Nephron progenitor cell (in vitro differentiated cells): ENCODE measurements around the gene LINGO1.

ENCODE experiments used
- DNase-seq: peaks from one replicate; pipeline ENCODE4 v3.0.0; 2021
- H3K27ac Mint-ChIP-seq: 2 replicates; pipeline ENCODE4 v1.8.0; 2021; ENCODE audit warnings: mild to moderate bottlenecking, moderate library complexity, mixed read lengths
- H3K27me3 Mint-ChIP-seq: 2 replicates; pipeline ENCODE4 v1.8.0; 2021; ENCODE audit warnings: mild to moderate bottlenecking, low read depth, mixed read lengths; ENCODE audit not compliant: poor library complexity
- H3K36me3 Mint-ChIP-seq: 2 replicates; pipeline ENCODE4 v1.8.0; 2021; ENCODE audit warnings: low read depth, mixed read lengths
- H3K4me1 Mint-ChIP-seq: 2 replicates; pipeline ENCODE4 v1.8.0; 2021; ENCODE audit warnings: mixed read lengths
- H3K4me3 Mint-ChIP-seq: 2 replicates; pipeline ENCODE4 v1.8.0; 2021; ENCODE audit warnings: mild to moderate bottlenecking, moderate library complexity, mixed read lengths
- H3K9me3 Mint-ChIP-seq: 2 replicates; pipeline ENCODE4 v1.8.0; 2021; ENCODE audit warnings: mild to moderate bottlenecking, moderate library complexity, mixed read lengths
- TF ChIP-seq, protein P1 (sequence below): fragments of 200-600 bp; sonication (generic); IDR thresholded peaks from 2 replicates; pipeline ENCODE4 v1.5.0; 2021; ENCODE audit warnings: antibody characterized with exemption

The LINGO1 gene

GRCh38 chr15:77597804-77598453, 34.8 kb downstream of the LINGO1 start:
- H3K27ac Mint-ChIP-seq = peak overlapping the region; percentile 94
- peaks cover 7% of the 10 kb centered on the region for H3K27me3 Mint-ChIP-seq
- DNase-seq = no peak
- TF ChIP-seq, protein P1, sequence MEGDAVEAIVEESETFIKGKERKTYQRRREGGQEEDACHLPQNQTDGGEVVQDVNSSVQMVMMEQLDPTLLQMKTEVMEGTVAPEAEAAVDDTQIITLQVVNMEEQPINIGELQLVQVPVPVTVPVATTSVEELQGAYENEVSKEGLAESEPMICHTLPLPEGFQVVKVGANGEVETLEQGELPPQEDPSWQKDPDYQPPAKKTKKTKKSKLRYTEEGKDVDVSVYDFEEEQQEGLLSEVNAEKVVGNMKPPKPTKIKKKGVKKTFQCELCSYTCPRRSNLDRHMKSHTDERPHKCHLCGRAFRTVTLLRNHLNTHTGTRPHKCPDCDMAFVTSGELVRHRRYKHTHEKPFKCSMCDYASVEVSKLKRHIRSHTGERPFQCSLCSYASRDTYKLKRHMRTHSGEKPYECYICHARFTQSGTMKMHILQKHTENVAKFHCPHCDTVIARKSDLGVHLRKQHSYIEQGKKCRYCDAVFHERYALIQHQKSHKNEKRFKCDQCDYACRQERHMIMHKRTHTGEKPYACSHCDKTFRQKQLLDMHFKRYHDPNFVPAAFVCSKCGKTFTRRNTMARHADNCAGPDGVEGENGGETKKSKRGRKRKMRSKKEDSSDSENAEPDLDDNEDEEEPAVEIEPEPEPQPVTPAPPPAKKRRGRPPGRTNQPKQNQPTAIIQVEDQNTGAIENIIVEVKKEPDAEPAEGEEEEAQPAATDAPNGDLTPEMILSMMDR = no peak
- H3K36me3 Mint-ChIP-seq = no peaks in the 10 kb centered on the region
- H3K9me3 Mint-ChIP-seq = no peaks in the 10 kb centered on the region
- H3K4me3 Mint-ChIP-seq = no peak overlapping the region
- peaks cover 70% of the 10 kb centered on the region for H3K4me1 Mint-ChIP-seq

DNA sequence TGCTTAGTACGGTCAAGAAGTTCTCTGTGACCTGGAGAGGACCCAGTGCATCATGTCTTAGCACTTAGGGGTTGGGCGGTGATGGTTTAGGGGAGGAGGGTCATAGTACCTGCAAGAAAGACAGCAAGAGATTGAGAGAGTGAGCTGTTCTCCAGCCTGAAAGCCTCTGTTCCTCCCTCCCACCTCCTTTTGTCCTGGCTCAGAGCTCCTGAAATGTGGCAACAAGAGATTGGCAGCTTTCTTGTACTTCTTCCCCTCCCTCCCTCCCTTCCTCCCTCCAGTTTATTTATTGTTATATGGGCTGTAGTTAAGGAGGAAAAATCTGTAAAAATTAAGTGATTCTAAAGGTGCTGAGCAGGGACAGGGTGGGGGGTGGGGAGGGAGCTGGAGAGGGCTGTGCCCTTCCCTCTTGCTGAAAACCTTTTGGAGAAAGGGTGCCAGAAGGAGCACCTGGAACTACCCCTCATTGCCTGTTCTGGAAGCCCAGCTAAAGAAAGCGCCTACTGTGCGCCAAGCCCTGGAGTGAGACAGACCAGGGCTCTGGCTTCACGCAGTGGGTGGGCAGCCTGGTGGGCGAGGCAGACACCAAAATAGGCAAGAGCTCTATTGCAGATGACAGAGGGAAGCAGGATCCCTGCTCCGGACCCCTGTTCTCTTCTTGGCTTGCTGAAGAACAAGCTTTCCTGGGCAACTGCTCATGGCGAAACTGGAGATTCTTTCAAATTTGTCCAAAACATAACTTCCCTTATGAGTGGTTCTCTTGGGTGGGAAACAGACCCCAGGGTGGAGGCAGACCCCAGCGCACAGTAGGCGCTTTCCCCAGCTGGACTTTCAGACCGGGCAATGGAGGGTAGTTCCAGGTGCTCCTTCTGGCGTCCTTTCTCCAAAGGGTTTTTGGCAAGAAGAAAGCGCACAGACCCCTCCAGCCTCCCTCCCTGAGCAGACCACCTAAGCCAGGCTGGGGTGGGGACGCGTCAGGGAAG, 35.6 kb downstream of the LINGO1 start:
- H3K4me3 Mint-ChIP-seq = peak overlapping the region; percentile 45
- DNase-seq = no peak
- no peaks in the 10 kb centered on the region for H3K36me3 Mint-ChIP-seq
- H3K9me3 Mint-ChIP-seq = no peaks in the 10 kb centered on the region
- H3K4me1 Mint-ChIP-seq = peaks cover 62% of the 10 kb centered on the region
- TF ChIP-seq, protein P1 = no peak
- H3K27ac Mint-ChIP-seq = peak overlapping the region; percentile 94
- peaks cover 7% of the 10 kb centered on the region for H3K27me3 Mint-ChIP-seq

DNA sequence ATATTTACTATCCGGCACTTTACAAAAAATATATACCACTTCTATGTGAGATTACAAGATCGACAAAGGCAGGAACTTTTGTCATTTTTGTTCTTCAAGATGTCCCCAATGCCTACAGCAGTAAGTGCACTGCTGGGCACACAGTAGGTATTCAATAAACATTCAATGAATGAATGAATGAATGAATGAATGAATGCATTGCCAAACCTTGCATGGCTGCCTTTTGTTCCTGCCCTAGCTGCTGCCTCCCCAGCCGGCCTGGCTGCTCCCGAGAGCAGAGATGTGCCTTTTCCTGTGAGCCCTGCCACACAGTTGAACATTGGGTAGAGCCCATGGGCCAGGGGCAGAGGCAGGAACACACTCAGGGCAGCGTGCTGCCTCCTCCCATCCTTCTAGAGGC, 37.5 kb downstream of the LINGO1 start:
- TF ChIP-seq, protein P1 = no peak
- Mint-ChIP-seq H3K27ac (no peak overlapping the region), H3K9me3 (no peaks in the 10 kb centered on the region), H3K36me3 (no peaks in the 10 kb centered on the region), H3K27me3 (peaks cover 13% of the 10 kb centered on the region), H3K4me1 (peaks cover 59% of the 10 kb centered on the region), H3K4me3 (no peak overlapping the region)
- DNase-seq = no peak

GRCh38 chr15:77592758-77593157, 40.0 kb downstream of the LINGO1 start:
- H3K4me1 Mint-ChIP-seq = peaks cover 56% of the 10 kb centered on the region
- peaks cover 21% of the 10 kb centered on the region for H3K27me3 Mint-ChIP-seq
- no peak overlapping the region for H3K27ac Mint-ChIP-seq
- no peaks in the 10 kb centered on the region for H3K9me3 Mint-ChIP-seq
- no peaks in the 10 kb centered on the region for H3K36me3 Mint-ChIP-seq
- TF ChIP-seq, protein P1 = no peak
- no peak for DNase-seq
- no peak overlapping the region for H3K4me3 Mint-ChIP-seq

- Mint-ChIP-seq H3K36me3 (no peaks in the 10 kb centered on the region), H3K27ac (no peak overlapping the region), H3K27me3 (peaks cover 21% of the 10 kb centered on the region), H3K9me3 (no peaks in the 10 kb centered on the region), H3K4me1 (peaks cover 52% of the 10 kb centered on the region), H3K4me3 (no peak overlapping the region)
- no peak for DNase-seq
- TF ChIP-seq, protein P1 = no peak
Measured at GRCh38 chr15:77591968-77592613, 40.6 kb downstream of the LINGO1 start.
